ENCODE data around the gene KAZN.

The KAZN gene

DNA sequence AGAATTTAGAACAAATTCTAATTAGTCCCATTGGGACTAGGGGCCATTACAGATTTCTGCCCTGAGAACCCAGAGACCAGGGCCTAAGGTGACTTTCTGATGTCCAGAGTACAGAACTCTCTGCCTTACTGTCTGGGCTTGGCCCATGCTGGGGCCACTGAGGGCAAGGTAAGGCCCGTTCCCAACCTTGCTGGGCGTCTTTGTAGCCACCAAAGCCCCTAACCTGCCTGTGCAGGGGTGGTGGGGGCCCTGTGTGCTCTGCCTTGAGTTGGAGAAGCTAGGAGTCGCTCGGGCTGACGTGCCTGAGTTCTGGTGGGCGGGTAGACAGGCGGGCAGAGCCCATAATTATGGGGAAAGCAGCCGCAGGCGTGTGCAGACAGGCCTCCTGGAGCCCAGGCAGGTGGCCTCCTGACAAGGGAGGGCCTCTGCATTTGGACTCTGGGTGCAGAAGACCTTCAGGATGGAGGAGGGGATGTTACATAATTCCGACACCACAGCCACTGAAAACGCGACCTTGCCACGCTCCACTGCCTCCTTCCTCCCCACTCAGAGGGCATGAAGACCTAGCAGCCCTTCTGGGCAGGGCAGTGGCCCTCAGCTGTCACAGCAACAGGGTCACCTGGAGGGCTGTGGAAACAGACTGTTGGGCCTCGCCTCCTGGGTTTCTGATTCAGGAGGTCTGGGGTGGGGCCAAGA is 315.1 kb downstream of the KAZN start:
- no peak for DNase-seq (ENCODE audit: low read depth)

DNA sequence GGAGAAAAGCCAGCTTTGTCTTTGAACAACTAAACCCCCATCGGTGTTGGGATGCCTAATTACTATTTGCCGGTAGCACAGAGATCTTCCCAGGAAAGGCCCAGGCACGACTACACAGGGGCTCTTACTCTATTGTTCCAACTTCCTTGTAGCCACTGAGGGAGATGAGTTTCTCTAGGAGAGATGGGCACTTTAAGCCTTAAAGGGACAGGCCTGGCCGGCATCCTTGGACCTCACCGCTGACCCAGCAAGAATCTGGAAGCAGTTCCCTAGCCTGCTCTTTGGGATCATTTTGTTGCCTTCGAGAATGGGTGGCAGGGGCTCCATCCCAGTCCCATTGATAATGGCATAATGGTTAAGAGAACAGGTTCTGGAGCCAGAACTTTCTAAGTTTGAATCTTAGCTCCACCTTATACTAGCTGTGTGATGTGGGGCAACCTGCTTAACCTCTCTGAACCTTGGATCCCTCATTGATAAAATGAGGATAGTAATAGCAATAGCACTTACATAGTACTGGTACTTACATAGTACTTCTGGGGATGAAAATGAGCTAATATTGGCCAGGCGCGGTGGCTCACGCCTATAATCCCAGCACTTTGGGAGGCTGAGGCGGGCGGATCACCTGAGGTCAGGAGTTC is 316.0 kb downstream of the KAZN start:
- no peak for DNase-seq (ENCODE audit: low read depth)

GRCh38 chr1:14915356-14916054 is 317.0 kb downstream of the KAZN start:
- no peak for DNase-seq (ENCODE audit: low read depth)

DNA sequence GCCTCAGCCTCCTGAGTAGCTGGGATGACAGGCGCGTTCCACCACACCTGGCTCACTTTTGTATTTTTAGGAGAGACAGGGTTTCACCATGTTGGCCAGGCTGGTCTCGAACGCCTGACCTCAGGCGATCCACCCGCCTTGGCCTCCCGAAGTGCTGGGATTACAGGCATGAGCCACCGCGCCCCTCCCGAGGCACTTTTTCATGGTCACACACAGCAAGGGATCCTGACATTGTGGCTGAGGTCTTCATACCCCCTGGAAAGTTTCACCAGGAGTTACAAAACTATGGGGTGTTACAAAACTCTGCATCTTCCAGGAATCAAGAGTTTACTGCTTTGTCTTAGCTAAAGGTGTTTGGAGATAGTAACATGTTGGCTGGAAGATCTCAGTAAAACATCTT is 320.8 kb downstream of the KAZN start:
- DNase-seq (ENCODE audit: low read depth): no peak

DNA sequence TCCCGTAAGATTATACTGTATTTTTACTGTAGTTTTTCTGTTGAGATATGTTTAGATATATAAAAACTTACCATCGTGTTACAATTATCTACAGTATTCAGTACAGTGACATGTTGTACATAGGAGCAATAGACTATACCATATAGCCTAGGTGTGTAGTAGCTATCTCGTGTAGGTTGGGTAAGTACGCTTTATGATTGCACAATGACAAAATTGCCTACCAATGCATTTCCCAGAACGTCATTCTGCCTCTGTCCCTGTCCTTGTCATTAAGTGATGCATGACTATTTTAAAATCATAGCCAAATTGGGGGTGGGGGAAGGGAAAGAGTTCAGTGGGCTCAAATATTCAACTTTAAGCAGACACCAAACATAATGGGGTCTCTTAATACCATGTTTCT is 321.3 kb downstream of the KAZN start:
- DNase-seq (ENCODE audit: low read depth): no peak

DNA sequence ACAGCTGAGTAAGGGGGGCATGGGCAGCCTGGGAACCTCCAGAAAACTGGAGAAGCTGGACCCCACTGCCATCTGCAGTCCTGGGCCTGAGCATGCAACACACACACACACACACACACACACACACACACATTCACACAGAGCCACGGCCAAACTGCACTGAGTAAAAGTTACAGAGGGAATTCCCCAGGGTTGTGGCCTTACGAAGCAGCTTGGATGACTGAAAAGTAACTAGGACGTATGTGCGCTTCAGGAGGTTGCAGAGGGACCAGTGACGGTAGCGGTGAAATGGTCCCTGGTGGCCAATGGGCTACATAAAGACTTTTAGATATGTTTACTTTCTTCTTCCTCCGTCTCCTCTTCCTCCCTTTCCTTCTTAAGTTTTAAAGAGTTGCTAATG is 322.6 kb downstream of the KAZN start:
- DNase-seq (ENCODE audit: low read depth): no peak

DNA sequence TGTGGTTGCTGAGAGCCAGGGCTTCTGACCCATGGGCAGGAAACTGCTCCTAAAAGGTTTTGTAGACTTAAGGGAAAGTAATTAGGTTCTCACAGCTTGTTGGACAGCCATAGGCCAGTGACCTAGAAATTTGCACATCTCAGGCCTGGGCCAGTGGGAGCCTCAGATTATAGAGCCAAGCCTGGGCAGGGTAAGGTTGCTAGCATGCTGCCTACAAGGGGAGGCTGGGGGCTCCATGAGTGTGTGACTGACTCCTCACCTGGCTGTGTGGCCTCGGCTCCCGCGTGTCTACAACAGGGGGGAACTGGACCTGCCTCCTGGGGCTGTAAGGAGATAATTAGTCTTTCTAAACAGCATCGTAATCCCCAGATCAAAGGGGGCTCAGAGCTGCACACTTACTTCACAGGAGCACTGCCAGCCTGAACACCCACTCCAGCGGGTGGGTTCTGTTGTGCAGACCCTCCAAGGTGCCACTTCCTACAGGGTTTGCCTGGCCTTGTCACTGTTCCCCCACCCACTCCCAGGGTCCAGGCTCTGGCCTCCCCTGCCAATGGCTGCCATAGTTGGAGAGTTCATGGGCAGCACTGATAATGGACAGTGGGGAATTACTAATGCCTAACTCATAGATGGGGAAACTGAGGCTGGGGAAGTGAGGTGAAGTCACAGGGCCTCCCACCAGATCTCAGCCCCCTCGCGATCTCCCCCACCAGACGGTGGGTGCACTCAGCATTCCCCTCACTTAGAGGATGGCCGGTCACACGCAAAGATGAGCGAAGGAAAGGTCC is 324.6 kb downstream of the KAZN start:
- no peak for DNase-seq (ENCODE audit: low read depth)

DNA sequence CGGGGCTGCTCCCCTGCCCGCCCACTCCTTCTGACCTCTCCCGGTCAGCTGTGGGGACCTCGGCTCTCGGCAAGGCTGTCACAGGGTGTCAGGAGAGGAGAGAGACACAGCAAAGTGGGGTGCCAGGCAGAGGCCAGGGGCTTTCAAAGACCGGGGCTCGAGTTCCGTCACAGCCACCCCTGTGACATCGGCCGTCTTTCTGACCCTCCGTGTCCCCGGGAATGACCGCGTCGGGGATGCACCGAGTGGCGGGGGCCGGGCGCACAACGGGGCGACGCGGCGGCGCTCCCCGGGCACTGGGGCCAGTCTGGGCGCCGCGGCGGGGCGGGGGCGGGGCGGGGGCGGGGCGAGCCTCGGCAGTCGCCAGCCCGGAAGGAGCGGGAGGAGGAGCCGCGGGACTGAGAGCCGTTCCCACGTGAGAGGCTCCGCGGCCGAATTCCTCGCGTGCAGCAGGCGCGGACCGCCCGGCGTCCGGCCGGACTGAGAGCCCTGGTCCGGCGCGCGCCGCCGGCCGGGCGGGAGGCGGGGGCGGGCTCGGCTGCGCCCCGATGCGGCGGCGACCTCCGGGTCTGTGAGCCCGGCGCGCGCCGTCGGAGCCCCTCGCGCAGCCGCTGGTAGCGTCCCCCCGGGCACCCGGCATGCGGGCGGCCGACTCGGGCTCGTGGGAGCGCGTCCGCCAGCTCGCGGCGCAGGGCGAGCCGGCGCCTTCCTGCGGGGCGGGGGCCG is 325.4 kb downstream of the KAZN start:
- DNase-seq (ENCODE audit: low read depth): no peak

DNA sequence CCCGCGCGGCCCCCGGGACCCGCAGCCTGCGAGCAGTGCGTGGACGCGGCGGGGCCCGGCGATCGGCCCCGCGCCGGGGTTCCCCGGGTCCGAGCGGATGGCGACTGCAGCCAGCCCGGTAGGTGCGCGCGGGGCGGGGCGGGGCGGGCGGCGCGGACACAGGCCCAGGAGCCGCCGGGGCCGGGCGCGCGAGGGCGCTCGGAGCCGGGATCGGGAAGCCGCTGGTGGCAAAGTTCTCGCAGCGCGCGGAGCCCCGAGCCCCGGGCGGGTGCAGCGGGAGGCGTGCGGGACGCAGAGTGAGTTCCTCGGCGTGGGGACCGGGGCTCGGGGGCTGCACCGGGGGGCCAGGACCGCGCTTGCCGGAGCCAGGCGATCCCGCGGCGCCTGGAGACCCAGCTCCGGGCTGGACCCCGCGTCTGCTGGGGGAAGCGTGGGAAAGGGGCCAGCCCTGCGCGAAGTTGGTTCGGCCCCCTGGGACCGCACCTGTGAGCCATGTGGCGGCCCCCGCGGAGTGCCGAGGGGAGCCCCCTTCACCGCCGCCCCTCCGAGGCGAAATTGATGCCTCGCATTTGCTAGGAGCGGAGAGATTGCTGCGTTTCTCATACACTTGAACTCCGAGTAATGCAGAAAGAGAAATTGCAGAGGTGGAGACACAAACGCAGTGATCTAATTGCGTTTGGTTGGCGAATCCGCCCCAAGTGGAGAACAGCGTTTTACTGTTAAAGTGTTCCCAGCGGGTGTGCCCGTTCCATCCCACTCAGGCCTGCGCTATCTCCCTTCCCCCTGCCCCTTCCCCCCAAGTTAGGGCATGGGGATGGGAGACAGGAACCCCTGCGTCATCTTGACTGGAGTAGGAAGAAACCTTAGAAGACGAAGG is 326.2 kb downstream of the KAZN start:
- no peak for DNase-seq (ENCODE audit: low read depth)

- DNase-seq (ENCODE audit: low read depth): no peak
Observed at GRCh38 chr1:14925336-14926136, 327.1 kb downstream of the KAZN start.

GRCh38 chr1:14926229-14926628 is 327.7 kb downstream of the KAZN start:
- no peak for DNase-seq (ENCODE audit: low read depth)

- DNase-seq (ENCODE audit: low read depth): no peak
Observed at GRCh38 chr1:14926818-14927575, 328.5 kb downstream of the KAZN start.

GRCh38 chr1:14928412-14928811 is 329.9 kb downstream of the KAZN start:
- DNase-seq (ENCODE audit: low read depth): no peak

DNA sequence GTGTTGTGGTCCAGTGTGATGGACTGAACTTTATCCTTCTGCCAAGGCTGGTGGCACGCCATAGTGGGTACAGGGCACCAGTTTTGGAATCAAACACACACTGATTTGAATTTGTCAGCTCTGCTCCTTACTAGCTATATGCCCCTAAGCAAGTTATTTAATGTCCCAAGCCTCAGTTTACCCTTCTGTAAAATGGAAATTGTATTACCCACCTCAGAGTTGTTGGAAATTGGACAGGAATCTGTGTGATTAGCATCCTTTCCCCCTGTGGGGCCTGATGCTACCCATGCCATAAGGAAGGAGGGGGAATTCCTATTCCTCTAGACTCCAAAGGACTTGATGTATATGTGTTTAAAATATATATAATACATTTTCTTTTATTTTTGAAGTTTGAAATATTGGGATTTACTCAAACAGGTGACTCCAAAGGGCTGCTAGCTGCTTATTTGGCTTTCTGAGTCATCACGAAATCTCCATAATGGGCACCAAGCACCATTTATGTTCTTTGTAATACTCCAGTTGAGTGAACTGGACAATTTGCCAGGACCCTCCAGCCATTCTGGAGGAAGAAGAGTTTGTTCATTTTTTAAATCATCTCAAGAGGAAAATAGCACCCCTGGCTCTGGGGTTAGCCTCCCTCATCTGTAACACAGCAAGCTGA is 330.5 kb downstream of the KAZN start:
- DNase-seq (ENCODE audit: low read depth): no peak

GRCh38 chr1:14929547-14930246 is 331.2 kb downstream of the KAZN start:
- no peak for DNase-seq (ENCODE audit: low read depth)

DNA sequence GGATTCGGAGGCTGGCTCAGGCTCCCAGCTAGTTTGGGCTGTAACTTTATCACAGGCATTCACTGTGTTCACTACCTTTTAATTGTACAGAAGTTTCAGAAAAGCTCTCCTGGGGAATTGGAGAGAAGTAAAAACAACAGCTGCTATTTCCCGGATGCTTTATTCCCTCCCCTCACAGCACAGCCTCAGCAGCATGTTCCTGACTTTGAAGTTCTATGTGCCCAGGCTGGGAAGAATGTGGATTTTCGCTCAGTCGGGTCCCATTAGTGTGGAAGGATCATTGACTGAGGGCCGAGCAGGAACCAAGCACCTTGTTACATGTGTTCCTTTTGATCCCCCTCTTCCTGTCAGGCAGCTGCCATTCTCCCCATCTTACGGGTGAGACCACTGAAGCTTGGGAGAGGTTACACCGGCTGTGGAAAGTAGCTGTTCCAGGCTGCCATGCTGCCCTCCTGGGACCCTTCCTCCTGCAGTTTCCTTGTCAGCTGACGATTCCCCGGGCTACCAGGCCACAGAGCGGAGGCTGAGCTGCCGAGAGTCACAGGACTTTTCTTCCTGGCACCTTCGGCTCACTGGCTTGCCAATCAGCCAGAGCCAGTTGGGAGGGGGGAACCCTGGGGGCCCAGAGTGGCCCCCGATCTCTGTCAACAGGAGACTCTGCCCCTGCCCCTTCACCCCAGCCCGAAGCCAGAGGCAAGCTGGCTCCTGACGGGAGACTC is 331.9 kb downstream of the KAZN start:
- no peak for DNase-seq (ENCODE audit: low read depth)

DNA sequence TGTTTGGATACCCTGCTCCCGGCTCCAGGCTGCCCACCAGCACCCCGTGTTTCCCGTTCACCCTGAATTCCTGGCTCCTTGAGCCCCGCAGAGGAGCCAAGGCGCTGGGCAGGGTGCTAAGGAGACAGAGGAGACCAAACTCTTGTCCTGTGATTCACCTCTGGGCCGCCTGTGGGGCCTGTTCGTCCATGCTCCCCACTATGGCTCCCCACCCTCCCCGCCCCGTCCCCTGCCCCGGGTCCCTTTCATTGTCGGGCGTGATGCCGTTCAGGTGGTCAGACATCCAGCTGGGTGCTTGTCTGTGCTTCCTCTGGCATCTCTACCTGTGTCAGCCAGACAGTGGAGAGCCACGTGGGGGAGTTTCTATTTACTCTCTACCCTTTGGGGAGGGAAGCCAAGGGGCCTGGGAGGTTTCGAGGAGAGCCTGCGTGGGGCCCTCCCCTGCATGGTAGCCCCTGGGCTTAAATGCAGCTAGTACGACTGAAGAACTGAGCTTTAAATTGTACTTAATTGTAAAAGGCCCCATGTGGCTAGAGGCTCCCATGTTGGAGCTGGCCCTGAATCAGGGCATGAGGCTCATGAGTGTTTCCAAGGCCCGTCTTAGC is 333.7 kb downstream of the KAZN start:
- no peak for DNase-seq (ENCODE audit: low read depth)
